ENCODE results near the gene RNF145.

Gene RNF145

GRCh38 chr5:159139802-159140201, 69.6 kb downstream of the RNF145 start:
- no peak for DNase-seq (ENCODE audit: low spot score)
- no peak for TF ChIP-seq CTCF (IDR thresholded peaks at IDR 0.05; ENCODE audit: extremely low read depth, insufficient read depth, missing control alignments)
- in situ Hi-C loops (cut with MboI; ENCODE audit: low pct_unique_long_range_greater_than_20kb, low sequenced_read_pairs, unreplicated experiment): no loop called here

GRCh38 chr5:159135896-159136531, 73.3 kb downstream of the RNF145 start:
- TF ChIP-seq CTCF (IDR thresholded peaks at IDR 0.05; ENCODE audit: extremely low read depth, insufficient read depth, missing control alignments): no peak
- in situ Hi-C loops (cut with MboI; ENCODE audit: low pct_unique_long_range_greater_than_20kb, low sequenced_read_pairs, unreplicated experiment): no loop called here
- no peak for DNase-seq (ENCODE audit: low spot score)

- DNase-seq (ENCODE audit: low spot score): peak; percentile 55
- in situ Hi-C loops (cut with MboI; ENCODE audit: low pct_unique_long_range_greater_than_20kb, low sequenced_read_pairs, unreplicated experiment): no loop called here
Observed at GRCh38 chr5:159133041-159133741, 76.2 kb downstream of the RNF145 start.

GRCh38 chr5:159132429-159133040, 76.8 kb downstream of the RNF145 start:
- no peak for TF ChIP-seq CTCF (IDR thresholded peaks at IDR 0.05; ENCODE audit: extremely low read depth, insufficient read depth, missing control alignments)
- in situ Hi-C loops (cut with MboI; ENCODE audit: low pct_unique_long_range_greater_than_20kb, low sequenced_read_pairs, unreplicated experiment): no loop called here
- DNase-seq (ENCODE audit: low spot score): no peak

More at GRCh38 chr5:159133041-159133741, 76.2 kb downstream of the RNF145 start:
- TF ChIP-seq CTCF (IDR thresholded peaks at IDR 0.05; ENCODE audit: extremely low read depth, insufficient read depth, missing control alignments): peak; percentile 64

- no peak for DNase-seq (ENCODE audit: low spot score)
- in situ Hi-C loops (cut with MboI; ENCODE audit: low pct_unique_long_range_greater_than_20kb, low sequenced_read_pairs, unreplicated experiment): no loop called here
Observed at GRCh38 chr5:159131951-159132350, 77.4 kb downstream of the RNF145 start.

GRCh38 chr5:159130871-159131270, 78.5 kb downstream of the RNF145 start:
- no peak for DNase-seq (ENCODE audit: low spot score)
- no peak for TF ChIP-seq CTCF (IDR thresholded peaks at IDR 0.05; ENCODE audit: extremely low read depth, insufficient read depth, missing control alignments)
- in situ Hi-C loops (cut with MboI; ENCODE audit: low pct_unique_long_range_greater_than_20kb, low sequenced_read_pairs, unreplicated experiment): no loop called here

More at GRCh38 chr5:159131951-159132350, 77.4 kb downstream of the RNF145 start:
- TF ChIP-seq CTCF (IDR thresholded peaks at IDR 0.05; ENCODE audit: extremely low read depth, insufficient read depth, missing control alignments): no peak

All from GM13977 (cell line).